Caco-2 (cell line): ENCODE results near the gene ST6GALNAC5. TPM values are rescaled to one million over a fixed set of nuclear protein-coding genes. Genes with fewer than 3 reads are reported as not detected.

Experiments used
- BruUV-seq: library from RNA; stranded (reverse); fragments of 400-500 nt; replicated peaks from 2 replicates; lab custom pipeline; 2021; lab: Mats Ljungman, UMichigan
- CTCF ChIA-PET: fragments of 300-600 bp; sonication (Branson Sonifier 250); formaldehyde crosslinking; loops from one replicate; lab custom pipeline; 2022; ENCODE audit warnings: antibody characterized with exemption; lab: Charles Lee
- POLR2A ChIA-PET: fragments of 300-600 bp; sonication (Branson Sonifier 250); formaldehyde crosslinking; loops from one replicate; lab custom pipeline; 2022; ENCODE audit warnings: antibody characterized with exemption; lab: Charles Lee
- DNase-seq, 2 experiments: peaks; one replicate each; pipeline versions ENCODE4 v3.0.0 to v3.0.0-alpha.2; 2020 to 2022
- H3K27me3 ChIP-seq: replicated peaks from 2 replicates; pipeline ENCODE4 v1.6.0; 2011; ENCODE audit warnings: low read length; ENCODE audit not compliant: control insufficient read depth, insufficient read depth
- H3K36me3 ChIP-seq: 2 replicates; pipeline ENCODE4 v1.5.1; 2011; ENCODE audit warnings: low read length; ENCODE audit not compliant: control insufficient read depth, insufficient read depth
- H3K4me1 ChIP-seq: fragments of 250-450 bp; sonication (Bioruptor Pico); 2 replicates; pipeline ENCODE4 v1.5.1; 2020; ENCODE audit warnings: mild to moderate bottlenecking
- H3K4me3 ChIP-seq: 2 replicates; pipeline ENCODE4 v1.5.1; 2011; ENCODE audit warnings: low read depth, mild to moderate bottlenecking, control low read depth, low read length
- H3K9me3 ChIP-seq: fragments of 250-450 bp; sonication (Bioruptor Pico); 2 replicates; pipeline ENCODE4 v1.5.1; 2020; ENCODE audit warnings: mild to moderate bottlenecking, moderate library complexity
- H3K27ac Mint-ChIP-seq: one replicate; pipeline ENCODE4 v1.8.0; 2022; ENCODE audit warnings: mixed read lengths; ENCODE audit not compliant: unreplicated experiment
- H3K27me3 Mint-ChIP-seq: one replicate; pipeline ENCODE4 v1.8.0; 2022; ENCODE audit warnings: mixed read lengths; ENCODE audit not compliant: insufficient read depth, unreplicated experiment
- H3K36me3 Mint-ChIP-seq: one replicate; pipeline ENCODE4 v1.8.0; 2022; ENCODE audit warnings: mild to moderate bottlenecking, mixed read lengths; ENCODE audit not compliant: insufficient read depth, unreplicated experiment
- H3K4me1 Mint-ChIP-seq: one replicate; pipeline ENCODE4 v1.8.0; 2022; ENCODE audit warnings: low read depth, mixed read lengths; ENCODE audit not compliant: unreplicated experiment
- H3K4me3 Mint-ChIP-seq: one replicate; pipeline ENCODE4 v1.8.0; 2022; ENCODE audit warnings: mild to moderate bottlenecking, moderate library complexity, mixed read lengths; ENCODE audit not compliant: unreplicated experiment
- H3K9me3 Mint-ChIP-seq: one replicate; pipeline ENCODE4 v1.8.0; 2022; ENCODE audit warnings: mixed read lengths; ENCODE audit not compliant: unreplicated experiment
- CTCF ChIP-seq, 2 experiments: fragments of 200-600 bp in 1 of 2; IDR thresholded peaks; 1 replicate in 1 of 2; 2 replicates in 1 of 2; pipeline versions ENCODE4 v1.5.1 to v1.8.0; 2011 to 2022; ENCODE audit warnings: antibody characterized with exemption in 1 of 2, control low read depth in 1 of 2, inconsistent platforms in 1 of 2, low read depth in 1 of 2, low read length in 1 of 2, mild to moderate bottlenecking in 1 of 2, moderate library complexity in 1 of 2; ENCODE audit not compliant: insufficient read depth in 1 of 2, severe bottlenecking in 1 of 2, unreplicated experiment in 1 of 2
- intact Hi-C: fragments of 100-400 bp; cut with micrococcal nuclease; formaldehyde crosslinking; loops from one replicate; pipeline ENCODE4 v1.10.0; 2022; ENCODE audit not compliant: unreplicated experiment
- total RNA-seq: library from RNA; stranded (reverse); gene quantifications from 2 replicates; pipeline ENCODE4 v1.2.3, GENCODE V29; 2022

Gene ST6GALNAC5
- total RNA-seq, 1 experiment from 2014 or later = 0.09 TPM

- BruUV-seq = no TSS peak
- Histone ChIP-seq H3K4me3 (no peak overlapping the region), H3K36me3 (no peaks in the 10 kb centered on the region), H3K9me3 (no peaks in the 10 kb centered on the region), H3K27me3 (no peaks in the 10 kb centered on the region; the same call in 1 of the 2 replicates), H3K4me1 (no peaks in the 10 kb centered on the region)
- no peak overlapping the region for H3K27ac Mint-ChIP-seq
- H3K4me3 Mint-ChIP-seq = no peak overlapping the region
- no peaks in the 10 kb centered on the region for H3K36me3 Mint-ChIP-seq
- H3K4me1 Mint-ChIP-seq = no peaks in the 10 kb centered on the region
- no peaks in the 10 kb centered on the region for H3K9me3 Mint-ChIP-seq
- H3K27me3 Mint-ChIP-seq = peaks cover 6% of the 10 kb centered on the region
- CTCF ChIA-PET = no interaction called here
- DNase-seq = no peak
- intact Hi-C loops = no loop called here
- no peak for TF ChIP-seq CTCF (IDR thresholded peaks at IDR 0.05; ENCODE audit: insufficient read depth in 1 of 2, low read depth in 1 of 2, low read length in 1 of 2, severe bottlenecking in 1 of 2, unreplicated experiment in 1 of 2)
- POLR2A ChIA-PET = no interaction called here
These were observed 149.2 kb downstream of the ST6GALNAC5 start for GRCh38 chr1:77016386-77016985.

- H3K4me1 Mint-ChIP-seq = no peaks in the 10 kb centered on the region
- Histone ChIP-seq H3K9me3 (no peaks in the 10 kb centered on the region), H3K4me3 (no peak overlapping the region), H3K36me3 (no peaks in the 10 kb centered on the region), H3K27me3 (no peaks in the 10 kb centered on the region; the same call in 1 of the 2 replicates), H3K4me1 (no peaks in the 10 kb centered on the region)
- BruUV-seq = no TSS peak
- no peaks in the 10 kb centered on the region for H3K36me3 Mint-ChIP-seq
- no peak overlapping the region for H3K4me3 Mint-ChIP-seq
- intact Hi-C loops = no loop called here
- no peaks in the 10 kb centered on the region for H3K9me3 Mint-ChIP-seq
- no peak for DNase-seq
- POLR2A ChIA-PET = no interaction called here
- TF ChIP-seq CTCF (IDR thresholded peaks at IDR 0.05; ENCODE audit: insufficient read depth in 1 of 2, low read depth in 1 of 2, low read length in 1 of 2, severe bottlenecking in 1 of 2, unreplicated experiment in 1 of 2) = no peak
- no peak overlapping the region for H3K27ac Mint-ChIP-seq
- peaks cover 6% of the 10 kb centered on the region for H3K27me3 Mint-ChIP-seq
- CTCF ChIA-PET = no interaction called here
These were observed 151.0 kb downstream of the ST6GALNAC5 start for GRCh38 chr1:77018311-77018710.

GRCh38 chr1:77018761-77019160, 151.5 kb downstream of the ST6GALNAC5 start:
- DNase-seq = no peak
- H3K4me3 ChIP-seq = no peak overlapping the region
- no peaks in the 10 kb centered on the region; the same call in 1 of the 2 replicates for H3K27me3 ChIP-seq
- H3K36me3 ChIP-seq = no peaks in the 10 kb centered on the region
- no peak for TF ChIP-seq CTCF (IDR thresholded peaks at IDR 0.05; ENCODE audit: insufficient read depth in 1 of 2, low read depth in 1 of 2, low read length in 1 of 2, severe bottlenecking in 1 of 2, unreplicated experiment in 1 of 2)
- Mint-ChIP-seq H3K4me1 (no peaks in the 10 kb centered on the region), H3K27ac (no peak overlapping the region), H3K9me3 (no peaks in the 10 kb centered on the region), H3K4me3 (no peak overlapping the region), H3K36me3 (no peaks in the 10 kb centered on the region), H3K27me3 (peaks cover 6% of the 10 kb centered on the region)
- H3K9me3 ChIP-seq = no peaks in the 10 kb centered on the region
- BruUV-seq = no TSS peak
- H3K4me1 ChIP-seq = no peaks in the 10 kb centered on the region
- ChIA-PET POLR2A (no interaction called here), CTCF (no interaction called here)
- intact Hi-C loops = no loop called here
